B cell (primary cell): ENCODE data around the gene BECN2. TPM values are rescaled to one million over a fixed set of nuclear protein-coding genes. Genes with fewer than 3 reads are reported as not detected.

ENCODE experiments used
- ATAC-seq: fragments of 200-7000 bp; cut with Tn5 transposase; one replicate; pipeline ENCODE4 v1.10.0; 2021; ENCODE audit warnings: low read depth, mild to moderate bottlenecking, moderate number of reproducible peaks, moderate library complexity
- CTCF ChIA-PET: fragments of 350-600 bp; sonication (Branson Sonifier 250); formaldehyde crosslinking; loops from one replicate; lab custom pipeline; 2021; ENCODE audit warnings: antibody characterized with exemption, inconsistent platforms; lab: Charles Lee
- POLR2A ChIA-PET: fragments of 350-600 bp; sonication (Branson Sonifier 250); formaldehyde crosslinking; loops from one replicate; lab custom pipeline; 2021; ENCODE audit warnings: antibody characterized with exemption; lab: Charles Lee
- DNase-seq: peaks from one replicate; pipeline ENCODE4 v3.0.0; 2013
- H2AFZ ChIP-seq: 2 replicates; pipeline ENCODE4 v1.6.1; 2012; ENCODE audit warnings: mild to moderate bottlenecking, low read depth, low read length; ENCODE audit not compliant: insufficient read depth, poor library complexity, severe bottlenecking
- H3K27ac ChIP-seq, 2 donors: 1 replicate in 1 of 2; 2 replicates in 1 of 2; pipeline ENCODE4 v1.5.1; 2012 to 2013; ENCODE audit warnings: low read length in 2 of 2, mild to moderate bottlenecking in 2 of 2, moderate library complexity in 1 of 2
- H3K27me3 ChIP-seq, 4 experiments: fragments of 200-600 bp in 1 of 4; sonication (generic) in 1 of 4; replicated peaks in 1 of 4; 1 replicate in 2 of 4; 2 replicates in 2 of 4; pipeline versions ENCODE4 v1.6.1 to v1.7.0; 2013 to 2016; ENCODE audit warnings: low read length in 3 of 4, mild to moderate bottlenecking in 2 of 4, mixed read lengths in 1 of 4, moderate library complexity in 1 of 4; ENCODE audit not compliant: insufficient read depth in 4 of 4, control insufficient read depth in 3 of 4; ENCODE audit errors: control extremely low read depth in 1 of 4
- H3K36me3 ChIP-seq, 2 experiments: replicated peaks in 1 of 2; 1 replicate in 1 of 2; 2 replicates in 1 of 2; pipeline versions ENCODE4 v1.6.1 to v1.7.1; 2013; ENCODE audit warnings: low read length in 1 of 2; ENCODE audit not compliant: insufficient read depth in 2 of 2, control insufficient read depth in 1 of 2; ENCODE audit errors: control extremely low read depth in 1 of 2, extremely low read depth in 1 of 2
- H3K4me1 ChIP-seq, 2 donors: fragments of 200-600 bp in 1 of 2; sonication (generic) in 1 of 2; 1 replicate in 1 of 2; 2 replicates in 1 of 2; pipeline versions ENCODE4 v1.5.1 to v1.6.1; 2013 to 2017; ENCODE audit warnings: low read length in 2 of 2; ENCODE audit not compliant: control insufficient read depth in 2 of 2, insufficient read depth in 2 of 2
- H3K4me2 ChIP-seq: replicated peaks from 2 replicates; pipeline ENCODE3; 2012; ENCODE audit warnings: mild to moderate bottlenecking, low read depth, low read length; ENCODE audit not compliant: poor library complexity, severe bottlenecking
- H3K4me3 ChIP-seq, 5 experiments: fragments of 200-600 bp in 1 of 5; sonication (generic) in 1 of 5; 1 replicate in 3 of 5; 2 replicates in 2 of 5; pipeline versions ENCODE4 v1.5.1 to v1.7.0; 2011 to 2016; ENCODE audit warnings: low read length in 4 of 5, mild to moderate bottlenecking in 4 of 5, low read depth in 2 of 5, control low read depth in 1 of 5, moderate library complexity in 1 of 5; ENCODE audit not compliant: insufficient read depth in 1 of 5; ENCODE audit errors: control extremely low read depth in 1 of 5, extremely low read depth in 1 of 5
- H3K79me2 ChIP-seq: fragments of 200-600 bp; sonication (generic); one replicate; pipeline ENCODE4 v1.6.0; 2016; ENCODE audit warnings: low read length; ENCODE audit not compliant: control insufficient read depth, insufficient read depth
- H3K9ac ChIP-seq: fragments of 200-600 bp; sonication (generic); 2 replicates; pipeline ENCODE4 v1.6.1; 2017; ENCODE audit warnings: mild to moderate bottlenecking, low read length, moderate library complexity
- H3K9me3 ChIP-seq, 3 donors: one replicate each; pipeline versions ENCODE4 v1.6.1 to v1.7.1; 2013; ENCODE audit warnings: low read length in 2 of 3; ENCODE audit not compliant: control insufficient read depth in 2 of 3, insufficient read depth in 1 of 3; ENCODE audit errors: control extremely low read depth in 1 of 3
- H4K20me1 ChIP-seq: 2 replicates; pipeline ENCODE4 v1.6.0; 2012; ENCODE audit warnings: mild to moderate bottlenecking, low read length; ENCODE audit not compliant: insufficient read depth, control insufficient read depth, poor library complexity, severe bottlenecking
- H3K27ac Mint-ChIP-seq: one replicate; pipeline ENCODE4 v1.8.0; 2021; ENCODE audit warnings: mixed read lengths
- H3K27me3 Mint-ChIP-seq: one replicate; pipeline ENCODE4 v1.8.0; 2021; ENCODE audit warnings: mixed read lengths
- H3K4me1 Mint-ChIP-seq: one replicate; pipeline ENCODE4 v1.8.0; 2021; ENCODE audit warnings: mixed read lengths
- H3K4me3 Mint-ChIP-seq: one replicate; pipeline ENCODE4 v1.8.0; 2021; ENCODE audit warnings: mixed read lengths
- H3K9me3 Mint-ChIP-seq: one replicate; pipeline ENCODE4 v1.8.0; 2022; ENCODE audit warnings: mixed read lengths; ENCODE audit not compliant: insufficient read depth
- CTCF ChIP-seq: fragments of 200-600 bp; IDR thresholded peaks from one replicate; pipeline ENCODE4 v1.8.0; 2022; ENCODE audit warnings: antibody characterized with exemption, mild to moderate bottlenecking
- EZH2 ChIP-seq: IDR thresholded peaks from 2 replicates; pipeline ENCODE4 v1.6.1; 2012; ENCODE audit warnings: borderline replicate concordance, low read depth, mild to moderate bottlenecking, moderate library complexity, low read length; ENCODE audit not compliant: insufficient read depth, poor library complexity, severe bottlenecking
- WGBS: methylation state at CpG from one replicate; pipeline ENCODE4 v1.1.5; 2013; ENCODE audit warnings: missing lambda C conversion rate; ENCODE audit not compliant: insufficient coverage; 5-methylcytosine and 5-hydroxymethylcytosine counted together
- intact Hi-C: fragments of 100-400 bp; cut with micrococcal nuclease; formaldehyde crosslinking; loops from one replicate; pipeline ENCODE4 v1.10.0; 2022
- polyA plus RNA-seq: library from polyadenylated mRNA; depleted of rRNA; stranded (reverse); fragments of >200 nt; gene quantifications from 2 replicates; pipeline ENCODE4 v1.2.3, GENCODE V29; 2012
- total RNA-seq, 2 donors: library from RNA; stranded (reverse); fragments of 120-200 nt in 1 of 2; gene quantifications; 1 replicate in 1 of 2; 2 replicates in 1 of 2; pipeline versions ENCODE4 v1.2.3 to v1.2.4, GENCODE V29; 2013 to 2022

The BECN2 gene
- total and polyA plus RNA-seq, 2 donors (not counting 1 experiment from before 2014, with no cell fraction given) = not detected

- Histone ChIP-seq H2AFZ (peak overlapping the region; percentile 88), H3K4me1 (peaks cover 0 to 7% of the 10 kb centered on the region in 2 donors)
Measured at GRCh38 chr1:241998412-241998921, 40.9 kb downstream of the BECN2 start.

More at GRCh38 chr1:241998412-241998921, 40.9 kb downstream of the BECN2 start:
- DNase-seq (peak; percentile 75), ATAC-seq (peak; percentile 85)
- Mint-ChIP-seq H3K4me3 (peak overlapping the region; percentile 85), H3K27me3 (peaks cover 2% of the 10 kb centered on the region), H3K27ac (no peak overlapping the region), H3K4me1 (peaks cover 5% of the 10 kb centered on the region), H3K9me3 (no peaks in the 10 kb centered on the region)
- Histone ChIP-seq H3K9ac (peak overlapping the region; percentile 65), H3K4me3 (peak overlapping the region; percentile 30 to 70 (median 50)), H3K79me2 (no peaks in the 10 kb centered on the region), H3K27me3 (peaks cover 0 to 1% (median 0%) of the 10 kb centered on the region in 4 experiments), H3K27ac (no peak overlapping the region), H3K9me3 (no peaks in the 10 kb centered on the region), H3K36me3 (no peaks in the 10 kb centered on the region), H4K20me1 (no peaks in the 10 kb centered on the region), H3K4me2 (peak overlapping the region; percentile 87)
- 10% methylated on average over 13 of the region's 20 CpGs for WGBS
- intact Hi-C loops = loop anchor here (1.0 kb wide), 3 partner anchors 102 to 467 kb away; no protein-coding TSS in a partner anchor
- ChIA-PET CTCF (interaction anchor here (0.6 to 5.4 kb wide), 21 partner anchors 10 to 1929 kb away, joined by 3 to 68 read pairs (median 6); partner anchors contain the start of genes EXO1, FH and KMO), POLR2A (no interaction called here)
- no peak for TF ChIP-seq EZH2
- TF ChIP-seq CTCF = peak; percentile 77
